Stomach smooth muscle (tissue), 2 donors: ENCODE measurements around the gene CHD8.
"Not testable (repeated sequence)": the region's sequence is repeated elsewhere in the genome, so short reads cannot be mapped to it uniquely, and the experiment has no call there.

Experiments
- H3K27ac ChIP-seq: one replicate; pipeline ENCODE4 v1.7.0; 2013; ENCODE audit warnings: mild to moderate bottlenecking, low read length, inconsistent platforms
- H3K27me3 ChIP-seq, 2 donors: one replicate each; pipeline ENCODE4 v1.7.0; 2013; ENCODE audit warnings: low read length in 2 of 2; ENCODE audit not compliant: insufficient read depth in 2 of 2, control insufficient read depth in 1 of 2
- H3K36me3 ChIP-seq, 2 donors: one replicate each; pipeline ENCODE4 v1.7.0; 2013; ENCODE audit warnings: low read length in 2 of 2; ENCODE audit not compliant: control insufficient read depth in 2 of 2, insufficient read depth in 2 of 2
- H3K4me1 ChIP-seq: one replicate; pipeline ENCODE4 v1.7.0; 2013; ENCODE audit warnings: low read length; ENCODE audit not compliant: control insufficient read depth, insufficient read depth
- H3K4me3 ChIP-seq, 2 donors: one replicate each; pipeline ENCODE4 v1.7.0; 2013; ENCODE audit warnings: low read length in 2 of 2
- H3K9ac ChIP-seq, 2 donors: one replicate each; pipeline ENCODE4 v1.7.0; 2013; ENCODE audit warnings: low read length in 2 of 2, mild to moderate bottlenecking in 1 of 2
- H3K9me3 ChIP-seq, 2 donors: one replicate each; pipeline ENCODE4 v1.7.0; 2013; ENCODE audit warnings: low read length in 2 of 2; ENCODE audit not compliant: control insufficient read depth in 2 of 2
- donor health status: healthy.
- donor health status: Pancreatic carcinoma.

The CHD8 gene

GRCh38 chr14:21395450-21395849 is 60.5 kb downstream of the CHD8 start:
- Histone ChIP-seq H3K4me3 (no peak overlapping the region), H3K27ac (no peak overlapping the region), H3K4me1 (no peaks in the 10 kb centered on the region), H3K27me3 (no peaks in the 10 kb centered on the region), H3K9me3 (no peaks in the 10 kb centered on the region), H3K36me3 (peaks cover 74 to 82% of the 10 kb centered on the region in 2 donors), H3K9ac (no peak overlapping the region)

GRCh38 chr14:21385188-21385904 is 70.6 kb downstream of the CHD8 start:
- Histone ChIP-seq H3K9me3 (no peaks in the 10 kb centered on the region), H3K36me3 (peaks cover 8 to 19% of the 10 kb centered on the region in 2 donors), H3K27me3 (no peaks in the 10 kb centered on the region), H3K4me3 (no peak overlapping the region), H3K27ac (peak overlapping the region; percentile 91), H3K4me1 (peaks cover 12% of the 10 kb centered on the region), H3K9ac (no peak overlapping the region)

GRCh38 chr14:21384494-21384851 is 71.5 kb downstream of the CHD8 start:
- H3K9ac ChIP-seq, result peak overlapping the region; percentile 93 to 97
- no peaks in the 10 kb centered on the region for H3K9me3 ChIP-seq
- peak overlapping the region; percentile 91 for H3K27ac ChIP-seq
- H3K36me3 ChIP-seq, result peaks cover 8 to 13% of the 10 kb centered on the region in 2 donors
- H3K27me3 ChIP-seq, result no peaks in the 10 kb centered on the region
- peaks cover 12% of the 10 kb centered on the region for H3K4me1 ChIP-seq
- peak overlapping the region; percentile 86 to 98 for H3K4me3 ChIP-seq

- peak within 1 kb of the TSS; percentile 93 to 97 for H3K9ac ChIP-seq
- H3K4me3 ChIP-seq, result peak within 1 kb of the TSS; percentile 86 to 98
- peaks cover 8 to 13% of the 10 kb centered on the region in 2 donors for H3K36me3 ChIP-seq
- H3K4me1 ChIP-seq, result peaks cover 12% of the 10 kb centered on the region
- peak within 1 kb of the TSS; percentile 91 for H3K27ac ChIP-seq
- no peaks in the 10 kb centered on the region for H3K27me3 ChIP-seq
- H3K9me3 ChIP-seq, result no peaks in the 10 kb centered on the region
Observed at GRCh38 chr14:21383848-21384493, 72.0 kb downstream of the CHD8 start, which contains the start of gene SUPT16H. TSS of gene SUPT16H (minus strand) at chr14:21384019. CDS start at chr14:21383927, 92 bp downstream.

GRCh38 chr14:21382886-21383847 is 72.8 kb downstream of the CHD8 start:
- Histone ChIP-seq H3K4me3 (peak overlapping the region; percentile 86 to 98), H3K27me3 (no peaks in the 10 kb centered on the region), H3K9me3 (no peaks in the 10 kb centered on the region), H3K27ac (peak overlapping the region; percentile 91), H3K36me3 (peaks cover 8 to 9% of the 10 kb centered on the region in 2 donors), H3K9ac (peak overlapping the region; percentile 93 to 97), H3K4me1 (peaks cover 12% of the 10 kb centered on the region)

GRCh38 chr14:21382095-21382494 is 73.8 kb downstream of the CHD8 start:
- H3K36me3 ChIP-seq, result peaks cover 7 to 8% of the 10 kb centered on the region in 2 donors
- H3K9ac ChIP-seq, result no peak overlapping the region
- H3K27me3 ChIP-seq, result no peaks in the 10 kb centered on the region
- no peak overlapping the region for H3K27ac ChIP-seq
- no peaks in the 10 kb centered on the region for H3K9me3 ChIP-seq
- peaks cover 12% of the 10 kb centered on the region for H3K4me1 ChIP-seq
- no peak overlapping the region for H3K4me3 ChIP-seq

GRCh38 chr14:21379338-21379737 is 76.6 kb downstream of the CHD8 start:
- H3K9me3 ChIP-seq, result no peaks in the 10 kb centered on the region

GRCh38 chr14:21373980-21374379 is 81.9 kb downstream of the CHD8 start:
- no peak overlapping the region for H3K27ac ChIP-seq
- H3K4me1 ChIP-seq, result no peaks in the 10 kb centered on the region
- no peaks in the 10 kb centered on the region for H3K9me3 ChIP-seq
- peaks cover 9 to 20% of the 10 kb centered on the region in 2 donors for H3K36me3 ChIP-seq
- no peak overlapping the region for H3K9ac ChIP-seq
- H3K27me3 ChIP-seq, result no peaks in the 10 kb centered on the region
- H3K4me3 ChIP-seq, result no peak overlapping the region

More at GRCh38 chr14:21379338-21379737, 76.6 kb downstream of the CHD8 start:
- H3K36me3 ChIP-seq, result no peaks in the 10 kb centered on the region
- no peaks in the 10 kb centered on the region for H3K27me3 ChIP-seq
- no peak overlapping the region for H3K9ac ChIP-seq
- H3K4me3 ChIP-seq, result no peak overlapping the region
- H3K4me1 ChIP-seq, result peaks cover 8% of the 10 kb centered on the region
- no peak overlapping the region for H3K27ac ChIP-seq

- not testable (repeated sequence) for H3K9ac ChIP-seq, H3K27me3 ChIP-seq, H3K9me3 ChIP-seq, H3K4me1 ChIP-seq, H3K4me3 ChIP-seq, H3K27ac ChIP-seq
- H3K36me3 ChIP-seq, result peaks cover 20 to 31% of the 10 kb centered on the region in 2 donors
Observed at GRCh38 chr14:21372814-21373213, 83.1 kb downstream of the CHD8 start.

- H3K4me1 ChIP-seq, result no peaks in the 10 kb centered on the region
- H3K36me3 ChIP-seq, result peaks cover 37 to 50% of the 10 kb centered on the region in 2 donors
- H3K27ac ChIP-seq, result no peak overlapping the region
- H3K9me3 ChIP-seq, result no peaks in the 10 kb centered on the region
- no peak overlapping the region for H3K4me3 ChIP-seq
- no peaks in the 10 kb centered on the region for H3K27me3 ChIP-seq
- H3K9ac ChIP-seq, result no peak overlapping the region
Observed at GRCh38 chr14:21369949-21370679, 85.8 kb downstream of the CHD8 start.
